A549 (cell line): ENCODE data around the gene PTPRH. TPM values are rescaled to one million over a fixed set of nuclear protein-coding genes. Genes with fewer than 3 reads are reported as not detected.

ENCODE experiments used
- ATAC-seq, 2 experiments: fragments of 200-7000 bp in 1 of 2; fragments of >200 bp in 1 of 2; cut with Nextera tagmentation in 1 of 2; cut with Tn5 transposase in 1 of 2; 3 replicates each; pipeline versions ENCODE4 v1.8.0 to v1.9.1; 2018 to 2020; ENCODE audit warnings: mild to moderate bottlenecking in 1 of 2, moderate library complexity in 1 of 2
- CTCF ChIA-PET: fragments of 300-600 bp; sonication (Branson Sonifier 250); formaldehyde crosslinking; extraction: SDS; loops from one replicate; lab custom pipeline; 2021; ENCODE audit warnings: antibody characterized with exemption, inconsistent platforms; lab: Yijun Ruan, JAX
- POLR2A ChIA-PET: fragments of 350-600 bp; formaldehyde crosslinking; extraction: SDS; loops from one replicate; lab custom pipeline; 2021; ENCODE audit warnings: antibody characterized with exemption, inconsistent platforms; lab: Yijun Ruan, JAX
- DNase-seq, 2 experiments: peaks; one replicate each; pipeline versions ENCODE4 v3.0.0 to v3.0.0-alpha.2; 2011 to 2016; ENCODE audit warnings: low read depth in 1 of 2, low spot score in 1 of 2
- FAIRE-seq: peaks from 2 replicates; lab custom pipeline; 2011; peaks lifted over from hg19 to GRCh38; lab: Jason Lieb, UNC
- H3K27ac ChIP-seq, 2 experiments: fragments of >200 bp; sonication (Bioruptor Twin); formaldehyde crosslinking; 3 replicates each; pipeline ENCODE4 v1.5.1; 2016 to 2017
- H3K4me1 ChIP-seq: fragments of >200 bp; sonication (Bioruptor Twin); formaldehyde crosslinking; 3 replicates; pipeline ENCODE4 v1.6.1; 2016
- H3K4me2 ChIP-seq: fragments of >200 bp; sonication (Bioruptor Twin); formaldehyde crosslinking; 3 replicates; pipeline ENCODE4 v1.6.1; 2016
- H3K4me3 ChIP-seq: fragments of >200 bp; sonication (Bioruptor Twin); formaldehyde crosslinking; 3 replicates; pipeline ENCODE4 v1.5.1; 2016
- H3K9me3 ChIP-seq: fragments of >200 bp; sonication (Bioruptor Twin); formaldehyde crosslinking; 3 replicates; pipeline ENCODE4 v1.6.1; 2016
- ATOH8 ChIP-seq: fragments of 250-450 bp; sonication (Bioruptor Pico); IDR thresholded peaks from 2 replicates; pipeline ENCODE4 v1.5.0; 2020; ENCODE audit warnings: low read depth, mild to moderate bottlenecking, moderate library complexity
- CEBPB ChIP-seq, 2 experiments: fragments of >200 bp in 1 of 2; sonication (Bioruptor Twin) in 1 of 2; formaldehyde crosslinking in 1 of 2; IDR thresholded peaks; 2 replicates each; pipeline ENCODE4 v1.6.1; 2012 to 2016
- E2F6 ChIP-seq: IDR thresholded peaks from 2 replicates; pipeline ENCODE4 v1.6.1; 2012; ENCODE audit warnings: low read depth, borderline replicate concordance
- EHF ChIP-seq: fragments of 250-450 bp; sonication (Bioruptor Pico); IDR thresholded peaks from 2 replicates; pipeline ENCODE4 v1.5.0; 2020; ENCODE audit warnings: mild to moderate bottlenecking
- EHMT2 ChIP-seq: fragments of 200-600 bp; sonication (generic); IDR thresholded peaks from 2 replicates; pipeline ENCODE4 v1.6.1; 2016; ENCODE audit warnings: antibody characterized with exemption, low read depth, mild to moderate bottlenecking, moderate library complexity
- EP300 ChIP-seq, 2 experiments: fragments of >200 bp; sonication (Bioruptor Twin); formaldehyde crosslinking; IDR thresholded peaks; 2 replicates in 1 of 2; 3 replicates in 1 of 2; pipeline ENCODE4 v1.6.1; 2016 to 2017
- FOSB ChIP-seq: fragments of 250-450 bp; sonication (Bioruptor Pico); IDR thresholded peaks from 2 replicates; pipeline ENCODE4 v1.5.0; 2020; ENCODE audit warnings: mild to moderate bottlenecking, moderate library complexity
- FOSL2 ChIP-seq, 2 experiments: fragments of 450-650 bp in 1 of 2; fragments of >200 bp in 1 of 2; sonication (Bioruptor Twin) in 1 of 2; formaldehyde crosslinking; IDR thresholded peaks; 2 replicates each; pipeline versions ENCODE4 v1.5.0 to v1.6.1; 2016 to 2020; ENCODE audit warnings: mild to moderate bottlenecking in 1 of 2, moderate library complexity in 1 of 2
- GATA3 ChIP-seq: IDR thresholded peaks from 2 replicates; pipeline ENCODE4 v1.6.1; 2012; ENCODE audit warnings: borderline replicate concordance
- HOXB13 ChIP-seq: fragments of 250-450 bp; sonication (Bioruptor Pico); IDR thresholded peaks from 2 replicates; pipeline ENCODE4 v1.5.0; 2020; ENCODE audit warnings: low read depth, mild to moderate bottlenecking, moderate library complexity
- JUN ChIP-seq, 2 experiments: fragments of >200 bp; sonication (Bioruptor Twin); formaldehyde crosslinking; IDR thresholded peaks; 2 replicates in 1 of 2; 3 replicates in 1 of 2; pipeline ENCODE4 v1.6.1; 2016 to 2017
- JUNB ChIP-seq: fragments of >200 bp; sonication (Bioruptor Twin); formaldehyde crosslinking; IDR thresholded peaks from 2 replicates; pipeline ENCODE4 v1.6.1; 2016
- KDM5A ChIP-seq: fragments of 200-600 bp; sonication (generic); IDR thresholded peaks from 2 replicates; pipeline ENCODE4 v1.6.1; 2016; ENCODE audit warnings: antibody characterized with exemption, mild to moderate bottlenecking
- MAFK ChIP-seq: fragments of 450-650 bp; IDR thresholded peaks from 2 replicates; pipeline ENCODE4 v1.6.1; 2014; ENCODE audit not compliant: partially characterized antibody
- MAX ChIP-seq: IDR thresholded peaks from 2 replicates; pipeline ENCODE4 v1.6.1; 2012
- MYC ChIP-seq: IDR thresholded peaks from 2 replicates; pipeline ENCODE4 v1.6.1; 2012; ENCODE audit warnings: mild to moderate bottlenecking, inconsistent platforms, low read length, improper control_type of control experiment, borderline replicate concordance
- NFE2L2 ChIP-seq: fragments of 150-350 bp; conservative IDR thresholded peaks from 2 replicates; pipeline ENCODE4 v1.6.1; 2014; ENCODE audit warnings: low read length
- RAD21 ChIP-seq, 2 experiments: fragments of >200 bp in 1 of 2; sonication (Bioruptor Twin) in 1 of 2; formaldehyde crosslinking in 1 of 2; IDR thresholded peaks in 1 of 2; conservative IDR thresholded peaks in 1 of 2; 2 replicates in 1 of 2; 3 replicates in 1 of 2; pipeline ENCODE4 v1.6.1; 2012 to 2018; ENCODE audit warnings: inconsistent platforms in 1 of 2
- RARB ChIP-seq: fragments of 250-450 bp; sonication (Bioruptor Pico); IDR thresholded peaks from 2 replicates; pipeline ENCODE4 v1.8.0; 2021; ENCODE audit warnings: mild to moderate bottlenecking, moderate library complexity
- RCOR1 ChIP-seq: fragments of 150-350 bp; IDR thresholded peaks from 2 replicates; pipeline ENCODE4 v1.6.1; 2014; ENCODE audit warnings: antibody characterized with exemption, low read length, low read depth
- SMC3 ChIP-seq: fragments of >200 bp; sonication (Bioruptor Twin); formaldehyde crosslinking; IDR thresholded peaks from 3 replicates; pipeline ENCODE4 v1.6.1; 2018; ENCODE audit warnings: inconsistent platforms
- TFCP2L1 ChIP-seq: fragments of 250-450 bp; sonication (Bioruptor Pico); IDR thresholded peaks from 2 replicates; pipeline ENCODE4 v1.5.0; 2021; ENCODE audit warnings: mild to moderate bottlenecking
- TP53 ChIP-seq: fragments of 250-450 bp; sonication (Bioruptor Pico); IDR thresholded peaks from 2 replicates; pipeline ENCODE4 v1.5.0; 2021; ENCODE audit warnings: mild to moderate bottlenecking, moderate library complexity
- USF2 ChIP-seq: fragments of 450-650 bp; IDR thresholded peaks from 2 replicates; pipeline ENCODE4 v1.6.1; 2014; ENCODE audit warnings: antibody characterized with exemption
- ZSCAN20 ChIP-seq: fragments of 250-450 bp; sonication (Bioruptor Pico); IDR thresholded peaks from 2 replicates; pipeline ENCODE4 v1.8.0; 2022; ENCODE audit warnings: mild to moderate bottlenecking, moderate library complexity
- WGBS: methylation state at CpG from one replicate; pipeline ENCODE4 v1.1.6; 2017; ENCODE audit errors: missing lambda C conversion rate; 5-methylcytosine and 5-hydroxymethylcytosine counted together
- polyA plus RNA-seq, 4 experiments: library from polyadenylated mRNA; depleted of rRNA in 3 of 4; stranded (reverse); fragments of >200 nt; fragmentation: RNase III in 1 of 4; extraction: RNeasy Plus Mini Kit Qiagen cat#74134 plus additional on column Dnase treatment in 1 of 4; gene quantifications; 2 replicates in 3 of 4; 3 replicates in 1 of 4; pipeline ENCODE4 v1.2.3, GENCODE V29; 2011 to 2017
- TF ChIP-seq, protein P1 (sequence below): fragments of >200 bp; sonication (Bioruptor Twin); formaldehyde crosslinking; IDR thresholded peaks from 3 replicates; pipeline ENCODE4 v1.6.1; 2016

The PTPRH gene
- polyA plus RNA-seq, 2 of the 4 experiments (the other 2 are of a cell fraction) = 1.6 to 4.2 TPM

DNA sequence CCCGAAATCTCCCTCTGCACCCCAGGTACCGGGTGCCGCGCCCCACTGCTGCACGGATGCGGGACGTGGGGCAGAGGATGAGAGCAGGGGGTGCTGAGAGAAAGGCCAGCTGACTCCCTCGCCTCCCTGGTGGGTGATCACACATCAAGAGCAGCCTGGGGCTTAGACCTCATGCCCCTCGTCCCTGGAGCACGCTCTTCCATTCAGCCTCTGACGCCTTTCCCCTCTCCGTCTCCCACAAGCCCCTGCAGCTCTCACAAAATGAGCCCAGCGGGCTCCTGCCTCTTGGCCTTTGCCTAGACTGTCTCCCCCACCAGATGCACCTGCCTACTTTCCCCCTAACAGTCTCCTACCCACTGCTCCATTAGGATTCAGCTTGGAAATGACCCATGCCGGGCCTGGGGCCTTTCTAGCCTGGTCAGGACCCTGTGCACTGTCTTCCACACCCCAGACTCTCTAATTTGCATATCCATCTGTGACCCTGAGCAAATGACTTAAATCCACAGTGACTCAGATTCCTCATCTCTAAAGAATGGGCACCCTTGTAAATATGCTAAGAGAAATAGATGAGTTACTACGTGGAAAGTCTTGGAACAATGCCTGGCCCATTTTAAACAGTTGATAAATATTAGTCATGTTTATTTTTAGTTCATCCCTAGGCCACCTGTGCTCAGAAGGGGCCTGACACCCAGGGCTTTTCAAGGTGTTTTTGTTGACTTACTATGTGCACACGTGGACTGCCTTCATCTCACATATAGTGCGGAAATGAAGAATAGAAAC, 582 bp upstream of the PTPRH start:
- TF ChIP-seq HOXB13 (CRISPR knock-in tag) = peak; percentile 85
- peak; percentile 92 for TF ChIP-seq FOSL2 (IDR thresholded peaks at IDR 0.05)
- peak; percentile 99 for TF ChIP-seq FOSL2 (CRISPR knock-in tag; IDR thresholded peaks at IDR 0.05)
- TF ChIP-seq, protein P1, sequence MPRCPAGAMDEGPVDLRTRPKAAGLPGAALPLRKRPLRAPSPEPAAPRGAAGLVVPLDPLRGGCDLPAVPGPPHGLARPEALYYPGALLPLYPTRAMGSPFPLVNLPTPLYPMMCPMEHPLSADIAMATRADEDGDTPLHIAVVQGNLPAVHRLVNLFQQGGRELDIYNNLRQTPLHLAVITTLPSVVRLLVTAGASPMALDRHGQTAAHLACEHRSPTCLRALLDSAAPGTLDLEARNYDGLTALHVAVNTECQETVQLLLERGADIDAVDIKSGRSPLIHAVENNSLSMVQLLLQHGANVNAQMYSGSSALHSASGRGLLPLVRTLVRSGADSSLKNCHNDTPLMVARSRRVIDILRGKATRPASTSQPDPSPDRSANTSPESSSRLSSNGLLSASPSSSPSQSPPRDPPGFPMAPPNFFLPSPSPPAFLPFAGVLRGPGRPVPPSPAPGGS = 0 out of 3 replicates have a peak, but pooled peaks have one; percentile 53
- TF ChIP-seq JUN (IDR thresholded peaks at IDR 0.05) = peak; percentile 84 to 87; a peak in 4 of 5 replicates
- no peak for TF ChIP-seq NFE2L2
- peak; percentile 90; the same call in 1 of the 2 replicates for TF ChIP-seq GATA3
- TF ChIP-seq TP53 (CRISPR knock-in tag) = peak; percentile 89; the same call in 1 of the 2 replicates
- peak; percentile 68; the same call in 1 of the 2 replicates for TF ChIP-seq MYC
- peak; percentile 83; the same call in 1 of the 2 replicates for TF ChIP-seq FOSB (CRISPR knock-in tag)
- TF ChIP-seq ATOH8 (CRISPR knock-in tag) = peak; percentile 94
- TF ChIP-seq EHMT2 = no peak
- TF ChIP-seq USF2 = peak; percentile 55; the same call in 1 of the 2 replicates
- TF ChIP-seq EP300 (IDR thresholded peaks at IDR 0.05) = peak in 1 of 2 experiments; percentile 59; a peak in 2 of 5 replicates
- no peak for TF ChIP-seq RARB
- TF ChIP-seq ZSCAN20 (CRISPR knock-in tag) = no peak
- TF ChIP-seq RCOR1 = no peak
- peak; percentile 96 for TF ChIP-seq JUNB
- TF ChIP-seq CEBPB (IDR thresholded peaks at IDR 0.05) = peak in 1 of 2 experiments; percentile 32; a peak in 1 of 4 replicates
- TF ChIP-seq RAD21 (conservative IDR thresholded peaks at IDR 0.05 in 1 of 2, IDR thresholded peaks at IDR 0.05 in 1 of 2) = peak in 1 of 2 experiments; percentile 23; a peak in 1 of 5 replicates
- peak; percentile 65; the same call in 1 of the 2 replicates for TF ChIP-seq TFCP2L1 (CRISPR knock-in tag)
- TF ChIP-seq MAX = peak; percentile 67
- peak; percentile 5; the same call in 1 of the 3 replicates for TF ChIP-seq SMC3
- no peak for TF ChIP-seq KDM5A
- TF ChIP-seq MAFK = peak; percentile 3
- peak; percentile 87 for TF ChIP-seq E2F6
- TF ChIP-seq EHF = peak; percentile 58; the same call in 1 of the 2 replicates
- DNase-seq = peak; percentile 91 to 96
- FAIRE-seq = peak; percentile 94
- peak; percentile 72 to 81 for ATAC-seq
- H3K27ac ChIP-seq = peak overlapping the region; percentile 64 to 83
- 39% methylated on average over 17 of the region's 17 CpGs for WGBS
- H3K4me1 ChIP-seq = peaks cover 43% of the 10 kb centered on the region
- no peaks in the 10 kb centered on the region for H3K9me3 ChIP-seq
- CTCF ChIA-PET = interaction anchor here (1.0 to 2.1 kb wide), 13 partner anchors 12 to 244 kb away, joined by 3 to 7 read pairs (median 4); partner anchors contain the start of gene DNAAF3
- POLR2A ChIA-PET = interaction anchor here (1.0 to 1.3 kb wide), 4 partner anchors 13 to 197 kb away, joined by 4 to 7 read pairs (median 5); no protein-coding TSS in a partner anchor
- peak overlapping the region; percentile 64 for H3K4me2 ChIP-seq
- H3K4me3 ChIP-seq = no peak overlapping the region
